ENCODE measurements around the gene EXOC4. TPM values are rescaled to one million over a fixed set of nuclear protein-coding genes. Genes with fewer than 3 reads are reported as not detected.
A peak's percentile ranks its signal among the peaks of the same experiment; 100 is the strongest.

Gene EXOC4
- total RNA-seq, 1 donor from 2014 or later = 56.4 TPM

DNA sequence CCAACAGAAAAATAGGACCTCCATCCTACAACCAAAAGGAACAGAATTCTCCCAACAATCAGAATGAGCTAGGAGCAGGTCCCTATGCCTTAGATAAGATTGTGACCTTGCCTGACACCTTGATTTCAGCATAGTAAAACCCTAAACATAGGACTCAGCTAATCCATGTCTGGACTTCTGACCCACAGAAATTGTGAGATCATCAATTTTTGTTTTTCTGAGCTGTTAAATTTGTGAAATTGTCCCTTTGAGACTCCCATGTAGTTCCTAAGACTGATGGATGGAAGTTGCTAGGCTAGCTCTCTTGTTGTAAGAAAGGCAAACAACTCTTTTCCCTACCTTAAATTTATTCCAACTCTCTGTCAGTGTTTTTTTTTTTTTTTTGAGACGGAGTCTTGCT lies 244.2 kb downstream of the EXOC4 start:
- ATAC-seq = no peak

GRCh38 chr7:133501771-133502170 lies 248.9 kb downstream of the EXOC4 start:
- ATAC-seq = no peak

- ATAC-seq = no peak
These were observed 249.6 kb downstream of the EXOC4 start for GRCh38 chr7:133502498-133502897.

DNA sequence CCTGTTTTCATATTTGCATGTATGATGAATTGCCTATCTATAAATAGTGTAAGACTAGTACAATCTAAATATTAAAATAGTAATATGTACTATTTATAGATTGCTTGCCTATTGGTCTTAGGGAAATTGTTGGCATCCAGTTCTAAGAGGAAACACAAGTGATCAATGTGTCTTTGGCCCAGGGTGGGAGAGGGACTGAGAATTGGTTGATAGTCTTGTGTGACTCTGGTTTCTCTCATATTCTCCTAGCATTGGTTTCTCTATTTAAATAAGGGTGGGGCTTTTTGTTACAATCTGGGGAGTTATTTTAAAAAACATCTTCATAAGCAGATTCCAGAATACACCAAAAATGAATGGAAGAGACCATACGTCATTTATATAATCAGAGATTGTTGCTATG lies 250.1 kb downstream of the EXOC4 start:
- no peak for ATAC-seq

DNA sequence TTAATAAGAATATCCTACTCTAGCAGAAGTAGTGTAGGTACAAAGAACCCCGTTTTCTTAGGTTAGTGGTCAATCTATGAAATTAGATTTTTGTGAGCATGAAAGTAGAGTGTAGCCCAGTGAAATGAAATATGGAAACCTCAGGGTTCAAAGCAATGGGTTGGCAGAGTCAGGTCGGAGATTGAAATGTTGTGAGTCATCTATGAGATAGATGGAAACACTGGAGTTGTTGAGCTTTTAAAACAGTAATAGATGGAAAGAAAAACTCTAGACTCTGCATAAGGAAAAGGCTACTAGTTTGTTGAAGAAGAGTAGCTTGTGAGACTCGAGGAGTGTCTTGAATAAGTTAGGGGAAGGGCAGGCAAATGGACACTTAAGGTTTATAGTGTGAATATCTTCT lies 251.9 kb downstream of the EXOC4 start:
- no peak for ATAC-seq

DNA sequence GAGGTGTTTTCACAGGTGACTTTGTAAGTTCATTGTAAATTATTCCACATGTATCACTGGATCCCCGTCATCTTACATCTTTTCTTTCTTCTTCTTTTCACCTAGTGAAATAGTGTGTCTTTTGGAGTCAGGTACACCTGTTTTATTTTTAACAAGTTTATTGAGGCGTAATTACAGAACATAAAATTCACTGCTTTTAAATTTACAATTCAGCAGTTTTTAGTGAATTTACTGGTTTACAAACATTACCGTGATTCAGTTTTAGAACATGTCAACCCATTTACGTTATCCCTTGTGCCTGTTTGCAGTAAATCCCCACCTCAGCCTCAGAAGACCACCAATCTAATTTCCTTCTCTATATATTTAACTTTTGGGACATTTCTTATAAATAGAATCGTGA lies 256.9 kb downstream of the EXOC4 start:
- no peak for ATAC-seq

GRCh38 chr7:133510326-133511055 lies 257.6 kb downstream of the EXOC4 start:
- ATAC-seq = no peak

- ATAC-seq = no peak
These were observed 258.4 kb downstream of the EXOC4 start for GRCh38 chr7:133511252-133511651.

GRCh38 chr7:133511708-133512107 lies 258.8 kb downstream of the EXOC4 start:
- ATAC-seq = no peak

GRCh38 chr7:133512560-133512959 lies 259.7 kb downstream of the EXOC4 start:
- peak; percentile 49 for ATAC-seq

GRCh38 chr7:133513608-133514007 lies 260.7 kb downstream of the EXOC4 start:
- no peak for ATAC-seq

GRCh38 chr7:133514551-133514950 lies 261.7 kb downstream of the EXOC4 start:
- ATAC-seq = no peak

DNA sequence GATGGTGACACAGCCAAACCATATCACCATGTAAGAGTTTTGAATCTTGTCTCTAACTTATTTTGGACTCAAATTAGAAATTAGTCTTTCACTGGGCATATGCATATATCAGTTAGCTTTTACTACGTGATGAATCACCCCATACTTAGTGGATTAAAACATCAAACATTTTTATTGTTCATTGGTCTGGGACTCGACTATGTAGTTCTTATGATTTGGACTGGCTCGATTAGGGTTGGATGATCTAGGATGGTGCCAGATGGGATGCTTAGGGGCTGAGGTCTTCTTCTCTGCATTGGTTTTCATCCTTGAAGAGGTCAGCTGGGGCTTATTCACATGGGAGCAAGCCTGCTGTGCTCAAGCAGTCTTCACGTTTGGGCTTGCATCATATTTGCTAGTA lies 264.9 kb downstream of the EXOC4 start:
- no peak for ATAC-seq

DNA sequence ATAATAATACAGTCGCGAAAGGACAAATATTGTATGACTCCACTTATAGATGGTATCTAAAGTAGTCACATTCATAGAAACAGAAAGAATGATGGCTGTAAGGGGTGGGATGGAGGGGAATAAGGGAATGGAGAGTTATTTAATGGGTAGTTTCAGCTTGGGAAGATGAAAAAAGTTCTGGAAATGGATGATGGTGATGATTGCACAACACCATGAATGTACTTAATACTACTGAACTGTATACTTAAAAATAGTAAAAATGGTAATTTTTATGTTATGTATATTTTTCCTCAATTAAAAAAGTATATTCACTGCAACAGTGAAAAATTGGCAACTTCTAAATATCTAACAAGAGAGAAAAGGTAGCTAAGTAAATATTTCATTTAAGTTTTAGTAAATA lies 265.8 kb downstream of the EXOC4 start:
- ATAC-seq = no peak

DNA sequence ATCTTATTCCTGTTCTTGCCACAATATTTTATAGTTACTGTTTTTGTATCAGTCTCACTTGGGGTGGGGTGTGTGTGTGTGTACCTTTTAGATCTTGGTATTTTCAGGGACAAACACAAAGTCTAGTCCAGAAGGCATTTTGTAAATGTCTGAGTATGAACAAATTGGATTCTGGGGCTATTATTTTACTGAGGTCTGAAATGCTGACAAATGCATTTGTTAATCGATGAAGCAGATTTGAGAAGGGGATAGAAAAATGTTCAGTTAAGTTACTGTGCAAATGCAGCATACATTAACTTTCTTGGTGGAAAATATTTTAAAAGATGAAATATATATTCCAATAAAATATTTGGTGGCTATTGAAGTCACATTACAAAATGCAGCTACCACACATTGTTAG lies 267.4 kb downstream of the EXOC4 start:
- no peak for ATAC-seq

DNA sequence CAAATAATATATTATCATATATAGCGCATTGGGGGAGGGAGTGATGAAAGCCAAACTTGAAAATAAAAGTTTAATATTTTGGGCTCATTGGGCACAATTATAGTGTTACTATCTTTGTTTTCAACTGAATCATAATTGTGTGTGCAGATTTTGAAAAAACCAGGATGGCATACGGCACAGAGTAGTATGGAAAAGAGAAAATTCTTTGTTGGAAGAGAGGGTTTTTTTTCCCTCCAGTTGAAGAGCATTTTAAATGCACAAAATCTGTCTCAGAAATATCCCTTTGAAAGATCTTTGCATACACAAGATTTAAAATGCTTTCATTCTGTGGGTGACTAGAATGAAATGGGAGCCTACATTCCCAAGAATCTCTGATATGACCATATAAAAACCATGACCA lies 269.6 kb downstream of the EXOC4 start:
- ATAC-seq = no peak

- no peak for ATAC-seq
These were observed 275.9 kb downstream of the EXOC4 start for GRCh38 chr7:133528796-133529195.

- no peak for ATAC-seq
These were observed 277.0 kb downstream of the EXOC4 start for GRCh38 chr7:133529861-133530260.

DNA sequence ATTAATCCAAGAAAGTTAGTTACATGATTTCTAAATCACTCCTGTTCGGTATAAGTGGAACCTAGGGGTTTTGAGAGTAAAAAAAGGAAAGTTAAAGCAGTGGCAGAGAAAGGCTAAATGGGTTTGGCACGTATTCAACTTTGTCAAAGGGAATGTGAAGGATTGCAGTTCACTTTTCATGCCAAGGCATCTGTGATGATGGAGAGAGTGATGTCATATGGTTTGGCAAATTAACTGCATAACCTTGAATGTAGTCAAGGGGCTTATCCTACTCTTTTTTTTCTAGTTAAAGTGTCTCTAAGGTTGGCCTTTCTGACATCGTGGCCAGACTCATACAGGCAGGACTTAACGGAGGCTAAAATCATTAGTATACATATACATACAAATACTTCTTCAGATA lies 277.8 kb downstream of the EXOC4 start:
- ATAC-seq = no peak

DNA sequence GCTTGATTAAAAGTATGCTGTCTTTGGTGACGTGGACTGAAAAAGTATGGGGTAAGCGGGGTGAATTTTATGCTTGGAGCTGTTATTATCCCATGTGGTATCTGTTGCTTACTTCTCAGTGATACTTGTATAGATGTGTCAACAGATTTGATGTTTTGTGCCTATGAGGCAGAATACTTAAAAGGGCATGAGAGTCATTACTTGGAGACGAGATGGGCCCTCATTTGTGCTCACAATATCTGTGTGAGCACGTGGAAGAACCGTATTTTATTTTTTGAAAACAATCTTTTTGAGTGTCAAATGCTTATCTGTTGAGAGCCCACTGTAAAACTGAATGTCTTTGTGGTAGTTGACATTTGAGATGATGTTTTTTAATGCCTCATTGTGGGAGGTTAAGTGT lies 281.9 kb downstream of the EXOC4 start:
- no peak for ATAC-seq

GRCh38 chr7:133535308-133535707 lies 282.4 kb downstream of the EXOC4 start:
- no peak for ATAC-seq

DNA sequence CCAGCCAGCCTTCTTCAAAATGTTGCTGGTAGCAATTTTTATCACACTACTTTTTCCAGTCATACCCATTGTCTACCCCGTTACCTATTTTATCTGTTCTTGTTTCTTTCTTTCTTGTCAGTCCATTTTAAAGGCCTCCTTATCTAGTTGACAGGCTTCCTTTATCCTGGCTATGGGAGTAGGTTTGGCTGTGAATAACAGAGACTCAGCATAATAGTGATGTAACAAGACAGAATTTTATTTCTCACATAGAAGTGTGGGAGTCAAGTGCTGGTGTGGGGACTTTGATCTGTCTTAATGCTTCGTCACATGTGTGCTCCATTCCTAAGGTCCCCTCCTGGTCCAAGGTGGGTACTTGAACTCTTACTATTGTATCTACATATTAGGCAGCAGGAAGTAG lies 283.6 kb downstream of the EXOC4 start:
- no peak for ATAC-seq

DNA sequence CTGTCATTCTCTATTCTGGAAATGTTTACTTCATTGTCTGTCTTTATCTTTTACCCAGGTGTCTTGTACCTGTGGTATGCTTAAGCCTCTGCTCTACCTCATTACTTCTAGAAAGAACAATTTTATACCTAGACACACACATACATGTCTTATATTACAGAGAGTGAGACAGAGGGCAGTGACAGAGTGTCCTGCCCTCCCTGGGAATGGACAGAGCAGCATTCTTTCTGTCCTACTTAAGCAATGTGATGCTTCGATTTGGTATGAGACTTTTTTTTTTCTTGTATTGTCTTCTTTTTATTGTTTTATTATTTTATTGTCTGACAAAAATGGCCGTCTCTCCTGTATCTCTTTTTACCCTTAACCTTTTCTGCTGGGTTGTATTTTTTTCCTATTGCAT lies 286.1 kb downstream of the EXOC4 start:
- no peak for ATAC-seq

- no peak for ATAC-seq
These were observed 287.4 kb downstream of the EXOC4 start for GRCh38 chr7:133540096-133540860.
